GM12892 (cell line): ENCODE results near the gene TAMALIN.
A peak's percentile ranks its signal among the peaks of the same experiment; 100 is the strongest.

Experiments used
- DNase-seq: peaks from one replicate; pipeline ENCODE4 v3.0.0; 2011; ENCODE audit not compliant: insufficient read length
- FAIRE-seq: peaks from 2 replicates; lab custom pipeline; 2011; peaks lifted over from hg19 to GRCh38; lab: Jason Lieb, UNC
- POLR2A ChIP-seq: IDR thresholded peaks from 2 replicates; pipeline ENCODE4 v1.6.1; 2011; ENCODE audit warnings: low read depth, low read length, control low read depth
- POLR2AphosphoS5 ChIP-seq: IDR thresholded peaks from 2 replicates; pipeline ENCODE4 v1.6.1; 2011; ENCODE audit warnings: low read depth, low read length, control low read depth
- TAF1 ChIP-seq: IDR thresholded peaks from 2 replicates; pipeline ENCODE4 v1.6.1; 2011; ENCODE audit warnings: low read depth, mild to moderate bottlenecking, control low read depth, low read length, borderline replicate concordance

TAMALIN gene

GRCh38 chr12:51985154-51985835 is 21.5 kb upstream of the TAMALIN start:
- TF ChIP-seq POLR2A (no peak), TAF1 (no peak), POLR2AphosphoS5 (no peak)
- DNase-seq (no peak), FAIRE-seq (no peak)

- TF ChIP-seq POLR2AphosphoS5: no peak
- TF ChIP-seq POLR2A: no peak
- no peak for TF ChIP-seq TAF1
- FAIRE-seq (no peak), DNase-seq (no peak)
Measured at GRCh38 chr12:51986834-51987233, 19.9 kb upstream of the TAMALIN start.

GRCh38 chr12:51992246-51992645 is 14.5 kb upstream of the TAMALIN start:
- no peak for DNase-seq
- no peak for FAIRE-seq
- TF ChIP-seq POLR2A (no peak), TAF1 (no peak), POLR2AphosphoS5 (no peak)

- no peak for FAIRE-seq
- DNase-seq: no peak
- TF ChIP-seq POLR2A (no peak), POLR2AphosphoS5 (no peak), TAF1 (no peak)
Measured at GRCh38 chr12:51994539-51994820, 12.3 kb upstream of the TAMALIN start.

- no peak for FAIRE-seq
Measured at GRCh38 chr12:51994959-51995358, 11.8 kb upstream of the TAMALIN start.

GRCh38 chr12:51997136-51997535 is 9.6 kb upstream of the TAMALIN start:
- no peak for DNase-seq
- TF ChIP-seq POLR2AphosphoS5 (no peak), TAF1 (no peak), POLR2A (no peak)

More at GRCh38 chr12:51994959-51995358, 11.8 kb upstream of the TAMALIN start:
- DNase-seq: no peak
- no peak for TF ChIP-seq POLR2A
- no peak for TF ChIP-seq TAF1
- no peak for TF ChIP-seq POLR2AphosphoS5

GRCh38 chr12:52003016-52003550 is 3.7 kb upstream of the TAMALIN start:
- FAIRE-seq (no peak), DNase-seq (no peak)
- TF ChIP-seq POLR2AphosphoS5 (no peak), TAF1 (no peak), POLR2A (no peak)

More at GRCh38 chr12:51997136-51997535, 9.6 kb upstream of the TAMALIN start:
- no peak for FAIRE-seq

GRCh38 chr12:52003591-52003990 is 3.2 kb upstream of the TAMALIN start:
- no peak for TF ChIP-seq POLR2AphosphoS5
- no peak for TF ChIP-seq TAF1
- no peak for TF ChIP-seq POLR2A
- FAIRE-seq (no peak), DNase-seq (no peak)

GRCh38 chr12:52004042-52004648 is 2.6 kb upstream of the TAMALIN start:
- TF ChIP-seq POLR2AphosphoS5 (no peak), POLR2A (no peak), TAF1 (no peak)
- no peak for DNase-seq
- FAIRE-seq: no peak

GRCh38 chr12:52005218-52005902 is 1.4 kb upstream of the TAMALIN start:
- no peak for DNase-seq
- no peak for TF ChIP-seq TAF1
- no peak for FAIRE-seq

- FAIRE-seq (no peak), DNase-seq (peak; percentile 61)
- no peak for TF ChIP-seq TAF1
- no peak for TF ChIP-seq POLR2AphosphoS5
- TF ChIP-seq POLR2A: no peak
Measured at GRCh38 chr12:52005903-52006703, 643 bp upstream of the TAMALIN start.
